ENCODE data around the gene NPHP4. TPM values are rescaled to one million over a fixed set of nuclear protein-coding genes. Genes with fewer than 3 reads are reported as not detected.

NPHP4 gene
- total and polyA plus RNA-seq, 10 of the 15 experiments (the other 5 are each of a cell fraction or from before 2014, with no cell fraction given) = 0.16 to 10.5 (median 3.1) TPM

- TF ChIP-seq, protein P1, sequence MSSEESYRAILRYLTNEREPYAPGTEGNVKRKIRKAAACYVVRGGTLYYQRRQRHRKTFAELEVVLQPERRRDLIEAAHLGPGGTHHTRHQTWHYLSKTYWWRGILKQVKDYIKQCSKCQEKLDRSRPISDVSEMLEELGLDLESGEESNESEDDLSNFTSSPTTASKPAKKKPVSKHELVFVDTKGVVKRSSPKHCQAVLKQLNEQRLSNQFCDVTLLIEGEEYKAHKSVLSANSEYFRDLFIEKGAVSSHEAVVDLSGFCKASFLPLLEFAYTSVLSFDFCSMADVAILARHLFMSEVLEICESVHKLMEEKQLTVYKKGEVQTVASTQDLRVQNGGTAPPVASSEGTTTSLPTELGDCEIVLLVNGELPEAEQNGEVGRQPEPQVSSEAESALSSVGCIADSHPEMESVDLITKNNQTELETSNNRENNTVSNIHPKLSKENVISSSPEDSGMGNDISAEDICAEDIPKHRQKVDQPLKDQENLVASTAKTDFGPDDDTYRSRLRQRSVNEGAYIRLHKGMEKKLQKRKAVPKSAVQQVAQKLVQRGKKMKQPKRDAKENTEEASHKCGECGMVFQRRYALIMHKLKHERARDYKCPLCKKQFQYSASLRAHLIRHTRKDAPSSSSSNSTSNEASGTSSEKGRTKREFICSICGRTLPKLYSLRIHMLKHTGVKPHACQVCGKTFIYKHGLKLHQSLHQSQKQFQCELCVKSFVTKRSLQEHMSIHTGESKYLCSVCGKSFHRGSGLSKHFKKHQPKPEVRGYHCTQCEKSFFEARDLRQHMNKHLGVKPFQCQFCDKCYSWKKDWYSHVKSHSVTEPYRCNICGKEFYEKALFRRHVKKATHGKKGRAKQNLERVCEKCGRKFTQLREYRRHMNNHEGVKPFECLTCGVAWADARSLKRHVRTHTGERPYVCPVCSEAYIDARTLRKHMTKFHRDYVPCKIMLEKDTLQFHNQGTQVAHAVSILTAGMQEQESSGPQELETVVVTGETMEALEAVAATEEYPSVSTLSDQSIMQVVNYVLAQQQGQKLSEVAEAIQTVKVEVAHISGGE (CRISPR knock-in tag; IDR thresholded peaks at IDR 0.05) = no peak
- TF ChIP-seq RB1 (IDR thresholded peaks at IDR 0.05; ENCODE audit: borderline replicate concordance) (no peak), USF2 (IDR thresholded peaks at IDR 0.05; ENCODE audit: borderline replicate concordance, low read depth, low read length) (no peak)
These were observed 32.5 kb downstream of the NPHP4 start (continued) for GRCh38 chr1:5959667-5960230.

DNA sequence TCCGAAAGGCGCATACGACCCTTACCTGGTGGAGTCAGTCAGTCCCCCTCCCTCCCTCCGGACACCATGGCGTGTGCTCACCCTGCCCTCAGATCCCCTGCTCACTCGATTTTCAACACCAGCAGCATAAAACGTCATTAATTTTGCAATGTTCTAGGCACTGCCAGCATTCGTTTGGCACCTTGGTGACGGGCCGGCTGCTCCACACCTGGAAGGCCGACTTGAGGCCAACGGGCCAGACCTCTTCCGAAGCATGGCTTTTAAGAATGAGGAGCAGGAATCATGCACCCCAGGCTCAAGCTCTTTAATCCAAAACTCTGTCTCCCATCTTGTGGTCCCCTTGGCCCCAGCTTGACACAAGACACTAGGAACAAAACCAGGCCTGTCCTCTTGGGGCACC, 33.1 kb downstream of the NPHP4 start:
- H3K4me3 ChIP-seq = no peak overlapping the region
- no TSS peak for BruUV-seq (replicated peaks)
- ChIA-PET RAD21 (ENCODE audit: unreplicated experiment) (no interaction called here), SMC1A (ENCODE audit: uncharacterized antibody, unreplicated experiment) (no interaction called here), CTCF (no interaction called here), POLR2A (no interaction called here)
- no peaks in the 10 kb centered on the region; a peak in 1 of 4 replicates for H3K36me3 ChIP-seq (ENCODE audit: control insufficient read depth in 2 of 2, insufficient read depth in 2 of 2, low read length in 1 of 2)
- no peak overlapping the region for H2AFZ ChIP-seq (ENCODE audit: control insufficient read depth, low read depth, low read length)
- no peak for ATAC-seq
- TF ChIP-seq CHD4 (IDR thresholded peaks at IDR 0.05) (no peak), HDAC2 (IDR thresholded peaks at IDR 0.05) (no peak), RAD21 (IDR thresholded peaks at IDR 0.05; ENCODE audit: insufficient read depth, low read depth, low read length) (no peak), ZNF24 (IDR thresholded peaks at IDR 0.05) (no peak)
- H3K4me1 ChIP-seq (ENCODE audit: control insufficient read depth, insufficient read depth, low read length) = no peaks in the 10 kb centered on the region
- H4K20me1 ChIP-seq (ENCODE audit: control insufficient read depth, insufficient read depth) = no peaks in the 10 kb centered on the region
- 84% methylated on average over 13 of the region's 13 CpGs for WGBS (ENCODE audit: insufficient coverage, insufficient replicate concordance, low lambda C conversion rate, missing lambda C conversion rate)
- no peak overlapping the region for H3K9ac ChIP-seq (ENCODE audit: control insufficient read depth, insufficient read depth, low read length)
- no peak for DNase-seq (ENCODE audit: low read depth, low spot score)
- no peaks in the 10 kb centered on the region for H3K79me2 ChIP-seq (ENCODE audit: control insufficient read depth, insufficient read depth, low read length)
- H3K4me2 ChIP-seq (ENCODE audit: control insufficient read depth, insufficient read depth) = no peak overlapping the region
- in situ Hi-C loops (cut with MboI) (no loop called here), intact Hi-C loops (cut with micrococcal nuclease; ENCODE audit: unreplicated experiment) (no loop called here)
- no peak for FAIRE-seq
- no peak overlapping the region for H3K27ac ChIP-seq (ENCODE audit: control insufficient read depth, insufficient read depth)
- no peaks in the 10 kb centered on the region for H3K9me3 ChIP-seq (replicated peaks; ENCODE audit: control insufficient read depth, insufficient read depth, low read length)
- no peaks in the 10 kb centered on the region for H3K27me3 ChIP-seq (replicated peaks in 1 of 2; ENCODE audit: control insufficient read depth in 2 of 2, insufficient read depth in 2 of 2, low read length in 1 of 2)

Measured in GM12878 (cell line).